ENCODE measurements around the gene PNPLA3.

PNPLA3 gene

DNA sequence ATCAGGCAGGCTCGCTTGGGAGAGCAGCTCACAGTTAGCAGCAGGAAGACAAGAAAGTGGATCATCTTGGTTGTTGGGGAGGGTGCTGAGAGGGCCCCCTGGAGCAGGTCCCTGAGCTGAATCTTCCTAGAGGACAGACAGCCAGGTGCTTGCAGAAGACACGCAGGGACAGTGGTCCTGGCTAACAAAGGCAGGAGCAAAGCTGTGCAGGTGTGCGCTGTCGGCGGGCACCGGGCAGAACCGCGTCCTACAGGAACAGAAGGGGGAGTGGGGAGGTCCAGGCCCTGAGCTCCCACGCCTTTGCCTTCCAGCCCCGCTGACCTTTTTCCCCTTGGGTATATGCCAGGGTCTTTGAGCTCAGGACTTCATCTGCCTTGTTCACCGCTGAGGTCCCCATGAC is 70.4 kb downstream of the PNPLA3 start:
- in situ Hi-C loops (cut with HindIII; ENCODE audit: low sequenced_read_pairs): no loop called here
- no peak overlapping the region for H3K4me3 ChIP-seq (ENCODE audit: low read depth, low read length)
- no peak for TF ChIP-seq CTCF (IDR thresholded peaks at IDR 0.05; ENCODE audit: low read depth, low read length)

GRCh38 chr22:43994416-43994815 is 70.8 kb downstream of the PNPLA3 start:
- TF ChIP-seq CTCF (IDR thresholded peaks at IDR 0.05; ENCODE audit: low read depth, low read length): no peak
- no peak overlapping the region for H3K4me3 ChIP-seq (ENCODE audit: low read depth, low read length)
- in situ Hi-C loops (cut with HindIII; ENCODE audit: low sequenced_read_pairs): no loop called here
- no peak for DNase-seq (ENCODE audit: low read depth, low spot score)

More for the DNA sequence above, 70.4 kb downstream of the PNPLA3 start:
- no peak for DNase-seq (ENCODE audit: low read depth, low spot score)

- in situ Hi-C loops (cut with HindIII; ENCODE audit: low sequenced_read_pairs): no loop called here
- H3K4me3 ChIP-seq (ENCODE audit: low read depth, low read length): no peak overlapping the region
- no peak for TF ChIP-seq CTCF (IDR thresholded peaks at IDR 0.05; ENCODE audit: low read depth, low read length)
- DNase-seq (ENCODE audit: low read depth, low spot score): no peak
Measured at GRCh38 chr22:43995057-43995685, 71.6 kb downstream of the PNPLA3 start.

GRCh38 chr22:43995798-43996169 is 72.2 kb downstream of the PNPLA3 start:
- in situ Hi-C loops (cut with HindIII; ENCODE audit: low sequenced_read_pairs): no loop called here
- no peak for DNase-seq (ENCODE audit: low read depth, low spot score)
- no peak overlapping the region for H3K4me3 ChIP-seq (ENCODE audit: low read depth, low read length)
- TF ChIP-seq CTCF (IDR thresholded peaks at IDR 0.05; ENCODE audit: low read depth, low read length): no peak

- in situ Hi-C loops (cut with HindIII; ENCODE audit: low sequenced_read_pairs): no loop called here
- TF ChIP-seq CTCF (IDR thresholded peaks at IDR 0.05; ENCODE audit: low read depth, low read length): no peak
- H3K4me3 ChIP-seq (ENCODE audit: low read depth, low read length): no peak overlapping the region
- DNase-seq (ENCODE audit: low read depth, low spot score): no peak
Measured at GRCh38 chr22:43996170-43996980, 72.8 kb downstream of the PNPLA3 start.

DNA sequence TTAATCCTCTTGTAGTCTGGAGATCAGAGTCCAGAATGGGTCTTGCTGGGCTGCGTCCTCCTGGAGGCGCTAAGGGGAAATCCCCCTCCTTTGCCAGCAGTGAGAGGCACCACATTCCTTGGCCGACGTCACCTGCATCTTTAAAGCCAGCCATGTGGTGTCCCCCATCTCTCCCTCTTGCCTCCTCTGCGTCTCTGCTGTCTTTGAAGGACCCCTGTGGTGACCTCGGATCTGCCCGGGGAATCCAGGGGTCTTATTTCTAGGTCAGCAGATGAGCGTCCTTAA is 73.3 kb downstream of the PNPLA3 start:
- no peak for DNase-seq (ENCODE audit: low read depth, low spot score)
- H3K4me3 ChIP-seq (ENCODE audit: low read depth, low read length): no peak overlapping the region
- no peak for TF ChIP-seq CTCF (IDR thresholded peaks at IDR 0.05; ENCODE audit: low read depth, low read length)
- in situ Hi-C loops (cut with HindIII; ENCODE audit: low sequenced_read_pairs): no loop called here
